ENCODE data around the gene GARIN3. TPM values are rescaled to one million over a fixed set of nuclear protein-coding genes. Genes with fewer than 3 reads are reported as not detected.

GARIN3 gene
- total RNA-seq, 1 experiment from 2014 or later: not detected

- no CpG with 5 or more reads among the region's 7 CpGs for WGBS (ENCODE audit: extremely low coverage, insufficient read length, low lambda C conversion rate)
- H4K5ac ChIP-seq (ENCODE audit: insufficient read length, low read depth, low read length): no peak overlapping the region
- no peak overlapping the region for H2BK20ac ChIP-seq (ENCODE audit: low read depth, low read length, poor library complexity, severe bottlenecking)
- Mint-ChIP-seq H3K27me3 (ENCODE audit: low read depth) (no peaks in the 10 kb centered on the region), H3K4me1 (peaks cover 5 to 7% of the 10 kb centered on the region in 2 experiments), H3K36me3 (ENCODE audit: insufficient read depth in 1 of 3, low read depth in 3 of 3) (no peaks in the 10 kb centered on the region; a peak in 1 of 7 replicates), H3K27ac (peak overlapping the region in 1 of 3 experiments; percentile 67; a peak in 1 of 7 replicates), H3K9me3 (no peaks in the 10 kb centered on the region), H3K4me3 (no peak overlapping the region)
- no peak overlapping the region for H3K14ac ChIP-seq (ENCODE audit: insufficient read depth, low read length)
- no peak overlapping the region for H3K27ac ChIP-seq (ENCODE audit: insufficient read length, low read depth, low read length)
- H3K23me2 ChIP-seq (ENCODE audit: insufficient read length, low read depth, low read length, poor library complexity, severe bottlenecking): no peaks in the 10 kb centered on the region
- H2AFZ ChIP-seq (ENCODE audit: low read length): no peak overlapping the region
- H3K9ac ChIP-seq (ENCODE audit: extremely low read depth, insufficient read length, low read length): no peak overlapping the region
- no peak overlapping the region for H3K18ac ChIP-seq (ENCODE audit: insufficient read length, low read depth, low read length)
- H3K4me1 ChIP-seq (ENCODE audit: insufficient read depth, low read length): no peaks in the 10 kb centered on the region
- H3K23ac ChIP-seq (ENCODE audit: insufficient read length, low read depth, low read length): no peak overlapping the region
- H2BK5ac ChIP-seq (ENCODE audit: insufficient read length, low read length): no peak overlapping the region
- H3K4me2 ChIP-seq (ENCODE audit: insufficient read depth, insufficient read length, low read length): no peak overlapping the region
- TF ChIP-seq, protein P1, sequence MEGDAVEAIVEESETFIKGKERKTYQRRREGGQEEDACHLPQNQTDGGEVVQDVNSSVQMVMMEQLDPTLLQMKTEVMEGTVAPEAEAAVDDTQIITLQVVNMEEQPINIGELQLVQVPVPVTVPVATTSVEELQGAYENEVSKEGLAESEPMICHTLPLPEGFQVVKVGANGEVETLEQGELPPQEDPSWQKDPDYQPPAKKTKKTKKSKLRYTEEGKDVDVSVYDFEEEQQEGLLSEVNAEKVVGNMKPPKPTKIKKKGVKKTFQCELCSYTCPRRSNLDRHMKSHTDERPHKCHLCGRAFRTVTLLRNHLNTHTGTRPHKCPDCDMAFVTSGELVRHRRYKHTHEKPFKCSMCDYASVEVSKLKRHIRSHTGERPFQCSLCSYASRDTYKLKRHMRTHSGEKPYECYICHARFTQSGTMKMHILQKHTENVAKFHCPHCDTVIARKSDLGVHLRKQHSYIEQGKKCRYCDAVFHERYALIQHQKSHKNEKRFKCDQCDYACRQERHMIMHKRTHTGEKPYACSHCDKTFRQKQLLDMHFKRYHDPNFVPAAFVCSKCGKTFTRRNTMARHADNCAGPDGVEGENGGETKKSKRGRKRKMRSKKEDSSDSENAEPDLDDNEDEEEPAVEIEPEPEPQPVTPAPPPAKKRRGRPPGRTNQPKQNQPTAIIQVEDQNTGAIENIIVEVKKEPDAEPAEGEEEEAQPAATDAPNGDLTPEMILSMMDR (conservative IDR thresholded peaks at IDR 0.05): no peak
- H2AK5ac ChIP-seq (ENCODE audit: insufficient read length, low read length): no peak overlapping the region
- H3K27me3 ChIP-seq (ENCODE audit: insufficient read depth, low read length): no peaks in the 10 kb centered on the region
- no peak overlapping the region for H2BK15ac ChIP-seq (ENCODE audit: low read depth, low read length)
- H3K9me3 ChIP-seq (ENCODE audit: control insufficient read depth, low read depth, low read length): no peaks in the 10 kb centered on the region
- no peaks in the 10 kb centered on the region for H3K79me2 ChIP-seq (ENCODE audit: insufficient read depth, low read length)
- no peak overlapping the region for H3K4ac ChIP-seq (ENCODE audit: low read depth, low read length)
- no peak overlapping the region for H2BK12ac ChIP-seq (ENCODE audit: insufficient read length, low read depth, low read length)
- H4K20me1 ChIP-seq (ENCODE audit: control insufficient read depth, insufficient read depth, insufficient read length): no peaks in the 10 kb centered on the region
- H3T11ph ChIP-seq (ENCODE audit: low read length): no peak overlapping the region
- H4K8ac ChIP-seq (replicated peaks; ENCODE audit: insufficient read length, low read depth, low read length): no peak overlapping the region
- H3K79me1 ChIP-seq (ENCODE audit: insufficient read depth, low read depth, low read length, poor library complexity, severe bottlenecking): no peaks in the 10 kb centered on the region
- H3K56ac ChIP-seq (ENCODE audit: insufficient read length, low read depth, low read length): no peak overlapping the region
- H4K91ac ChIP-seq (ENCODE audit: insufficient read length, low read depth, low read length): no peak overlapping the region
- no peak overlapping the region for H2BK120ac ChIP-seq (ENCODE audit: low read depth, low read length, poor library complexity, severe bottlenecking)
- no peak for DNase-seq
Observed at GRCh38 chr5:157130925-157131324, 35.1 kb downstream of the GARIN3 start.

All from H9 (cell line).